Fibroblast of gingiva (primary cell): ENCODE data around the gene CRIP2.

Experiments used
- DNase-seq: peaks from one replicate; pipeline ENCODE4 v3.0.0-alpha.2; 2011; ENCODE audit warnings: low read depth

Gene CRIP2

DNA sequence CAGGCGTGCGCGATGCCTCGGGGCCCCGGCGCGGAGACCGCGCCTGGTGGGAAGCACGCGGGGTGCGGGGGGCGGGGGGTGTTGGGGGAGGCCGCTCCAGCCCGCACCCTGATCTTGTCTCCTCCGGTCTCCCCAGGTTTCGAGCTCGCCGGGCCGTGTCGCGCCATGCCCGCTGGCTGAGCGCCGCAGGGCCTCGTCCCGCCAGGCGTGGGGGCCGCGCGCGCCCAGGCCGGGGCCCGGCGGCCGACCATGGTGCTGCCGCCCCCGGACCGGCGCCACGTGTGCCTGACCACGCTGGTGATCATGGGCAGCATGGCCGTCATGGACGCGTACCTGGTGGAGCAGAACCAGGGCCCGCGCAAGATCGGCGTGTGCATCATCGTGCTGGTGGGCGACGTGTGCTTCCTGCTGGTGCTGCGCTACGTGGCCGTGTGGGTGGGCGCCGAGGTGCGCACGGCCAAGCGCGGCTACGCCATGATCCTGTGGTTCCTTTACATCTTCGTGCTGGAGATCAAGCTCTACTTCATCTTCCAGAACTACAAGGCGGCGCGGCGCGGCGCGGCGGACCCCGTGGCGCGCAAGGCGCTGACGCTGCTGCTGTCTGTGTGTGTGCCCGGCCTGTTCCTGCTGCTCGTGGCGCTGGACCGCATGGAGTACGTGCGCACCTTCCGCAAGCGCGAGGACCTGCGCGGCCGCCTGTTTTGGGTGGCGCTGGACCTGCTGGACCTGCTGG, 54.1 kb downstream of the CRIP2 start:
- no peak for DNase-seq

DNA sequence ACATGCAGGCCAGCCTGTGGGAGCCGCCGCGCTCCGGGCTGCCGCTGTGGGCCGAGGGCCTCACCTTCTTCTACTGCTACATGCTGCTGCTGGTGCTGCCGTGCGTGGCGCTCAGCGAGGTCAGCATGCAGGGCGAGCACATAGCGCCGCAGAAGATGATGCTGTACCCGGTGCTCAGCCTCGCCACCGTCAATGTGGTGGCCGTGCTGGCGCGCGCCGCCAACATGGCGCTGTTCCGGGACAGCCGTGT, 54.6 kb downstream of the CRIP2 start:
- no peak for DNase-seq
